Fibroblast of lung (primary cell): ENCODE results near the gene IGDCC3. TPM values are rescaled to one million over a fixed set of nuclear protein-coding genes. Genes with fewer than 3 reads are reported as not detected.

Experiments used
- DNase-seq, 2 donors: peaks; one replicate each; pipeline versions ENCODE4 v3.0.0 to v3.0.0-alpha.2; 2010; ENCODE audit warnings: low read depth in 2 of 2
- H2AFZ ChIP-seq: 2 replicates; pipeline ENCODE4 v1.5.1; 2012; ENCODE audit warnings: low read length, control low read depth, inconsistent platforms
- H3K27ac ChIP-seq: 2 replicates; pipeline ENCODE4 v1.5.1; 2011; ENCODE audit warnings: low read length, control low read depth; ENCODE audit not compliant: insufficient read depth
- H3K27me3 ChIP-seq: 2 replicates; pipeline ENCODE4 v1.5.1; 2011; ENCODE audit warnings: mild to moderate bottlenecking, low read length; ENCODE audit not compliant: control insufficient read depth, insufficient read depth
- H3K36me3 ChIP-seq: 2 replicates; pipeline ENCODE4 v1.5.1; 2011; ENCODE audit warnings: low read length; ENCODE audit not compliant: control insufficient read depth, insufficient read depth
- H3K4me1 ChIP-seq: 2 replicates; pipeline ENCODE4 v1.5.1; 2011; ENCODE audit warnings: low read length; ENCODE audit not compliant: control insufficient read depth, insufficient read depth; ENCODE audit errors: extremely low read depth
- H3K4me2 ChIP-seq: 2 replicates; pipeline ENCODE4 v1.5.1; 2011; ENCODE audit warnings: low read length, control low read depth; ENCODE audit not compliant: insufficient read depth; ENCODE audit errors: extremely low read depth
- H3K4me3 ChIP-seq, 4 experiments: fragments of 200-600 bp in 1 of 4; sonication (generic) in 1 of 4; replicated peaks in 1 of 4; 2 replicates each; pipeline ENCODE4 v1.5.1; 2011 to 2016; ENCODE audit warnings: low read length in 4 of 4, low read depth in 3 of 4, mild to moderate bottlenecking in 3 of 4, control low read depth in 2 of 4, inconsistent platforms in 1 of 4, mixed read lengths in 1 of 4; ENCODE audit not compliant: insufficient read depth in 1 of 4; ENCODE audit errors: control extremely low read depth in 1 of 4
- H3K79me2 ChIP-seq: 2 replicates; pipeline ENCODE4 v1.5.1; 2012; ENCODE audit warnings: mild to moderate bottlenecking, low read length, inconsistent platforms; ENCODE audit not compliant: control insufficient read depth, insufficient read depth
- H3K9ac ChIP-seq: 2 replicates; pipeline ENCODE4 v1.5.1; 2011; ENCODE audit warnings: mild to moderate bottlenecking, low read length, control low read depth; ENCODE audit not compliant: insufficient read depth
- H3K9me3 ChIP-seq: 2 replicates; pipeline ENCODE4 v1.5.1; 2012; ENCODE audit warnings: low read depth, low read length; ENCODE audit not compliant: control insufficient read depth, insufficient read depth
- H4K20me1 ChIP-seq: 2 replicates; pipeline ENCODE4 v1.5.1; 2011; ENCODE audit warnings: low read length; ENCODE audit not compliant: control insufficient read depth, insufficient read depth; ENCODE audit errors: extremely low read depth
- CTCF ChIP-seq, 2 donors: IDR thresholded peaks in 1 of 2; conservative IDR thresholded peaks in 1 of 2; 1 replicate in 1 of 2; 2 replicates in 1 of 2; pipeline ENCODE4 v1.5.1; 2011 to 2012; ENCODE audit warnings: low read length in 2 of 2, control low read depth in 1 of 2, inconsistent platforms in 1 of 2, low read depth in 1 of 2, mild to moderate bottlenecking in 1 of 2
- EZH2 ChIP-seq: IDR thresholded peaks from 2 replicates; pipeline ENCODE4 v1.5.1; 2012; ENCODE audit warnings: low read length, control low read depth, mild to moderate bottlenecking; ENCODE audit errors: missing control alignments
- polyA plus RNA-seq, 2 donors: library from polyadenylated mRNA; depleted of rRNA in 1 of 2; stranded (reverse) in 1 of 2; unstranded in 1 of 2; fragments of >200 nt; gene quantifications; 2 replicates each; pipeline ENCODE4 v1.2.1, GENCODE V29; 2011 to 2012; ENCODE audit warnings: missing spikeins in 1 of 2
- total RNA-seq: library from RNA; depleted of rRNA; stranded (reverse); fragments of >200 nt; gene quantifications from 2 replicates; pipeline ENCODE4 v1.2.1, GENCODE V29; 2014

IGDCC3 gene
- total and polyA plus RNA-seq, 2 donors (not counting 1 experiment from before 2014, with no cell fraction given): 0.15 TPM; not detected in 1

GRCh38 chr15:65331811-65332210 is 46.0 kb downstream of the IGDCC3 start:
- Histone ChIP-seq H3K4me2 (no peak overlapping the region), H3K9me3 (no peaks in the 10 kb centered on the region), H3K27me3 (peaks cover 4% of the 10 kb centered on the region), H3K27ac (no peak overlapping the region), H4K20me1 (no peaks in the 10 kb centered on the region), H3K4me3 (no peak overlapping the region), H3K9ac (no peak overlapping the region), H3K36me3 (no peaks in the 10 kb centered on the region), H2AFZ (no peak overlapping the region), H3K79me2 (no peaks in the 10 kb centered on the region), H3K4me1 (no peaks in the 10 kb centered on the region)
- no peak for DNase-seq
- TF ChIP-seq EZH2: no peak
- TF ChIP-seq CTCF (conservative IDR thresholded peaks at IDR 0.05 in 1 of 2, IDR thresholded peaks at IDR 0.05 in 1 of 2; ENCODE audit: low read depth in 1 of 2, low read length in 2 of 2): no peak

- H3K36me3 ChIP-seq: no peaks in the 10 kb centered on the region
- no peaks in the 10 kb centered on the region for H3K9me3 ChIP-seq
- no peak overlapping the region for H3K9ac ChIP-seq
- no peak overlapping the region for H3K4me3 ChIP-seq
- no peaks in the 10 kb centered on the region for H3K27me3 ChIP-seq
- H3K4me2 ChIP-seq: no peak overlapping the region
- H3K27ac ChIP-seq: no peak overlapping the region
- DNase-seq: no peak
- TF ChIP-seq CTCF (conservative IDR thresholded peaks at IDR 0.05 in 1 of 2, IDR thresholded peaks at IDR 0.05 in 1 of 2; ENCODE audit: low read depth in 1 of 2, low read length in 2 of 2) (no peak), EZH2 (no peak)
- H3K79me2 ChIP-seq: no peaks in the 10 kb centered on the region
- no peaks in the 10 kb centered on the region for H4K20me1 ChIP-seq
- H3K4me1 ChIP-seq: no peaks in the 10 kb centered on the region
- no peak overlapping the region for H2AFZ ChIP-seq
Measured at GRCh38 chr15:65330934-65331645, 46.7 kb downstream of the IGDCC3 start.

GRCh38 chr15:65329984-65330735 is 47.6 kb downstream of the IGDCC3 start:
- no peak overlapping the region for H3K9ac ChIP-seq
- no peak for TF ChIP-seq EZH2
- no peak for TF ChIP-seq CTCF (conservative IDR thresholded peaks at IDR 0.05 in 1 of 2, IDR thresholded peaks at IDR 0.05 in 1 of 2; ENCODE audit: low read depth in 1 of 2, low read length in 2 of 2)
- no peaks in the 10 kb centered on the region for H3K79me2 ChIP-seq
- H3K27ac ChIP-seq: no peak overlapping the region
- H3K9me3 ChIP-seq: no peaks in the 10 kb centered on the region
- no peak for DNase-seq
- no peaks in the 10 kb centered on the region for H4K20me1 ChIP-seq
- no peaks in the 10 kb centered on the region for H3K4me1 ChIP-seq
- H3K36me3 ChIP-seq: no peaks in the 10 kb centered on the region
- no peak overlapping the region for H3K4me3 ChIP-seq
- H2AFZ ChIP-seq: no peak overlapping the region
- H3K4me2 ChIP-seq: no peak overlapping the region
- no peaks in the 10 kb centered on the region for H3K27me3 ChIP-seq
